Stimulated activated CD8-positive, alpha-beta memory T cell treated with anti-CD3 and anti-CD28 coated beads, Interleukin-15, amount 100 ng/mL, for 4 hours (primary cell): Measurements from ENCODE around the gene CACNA2D1.

Source experiments
- DNase-seq, 2 donors: peaks; one replicate each; pipeline ENCODE4 v3.0.0-alpha.2; 2020; ENCODE audit warnings: low read depth in 2 of 2

The CACNA2D1 gene

GRCh38 chr7:82109288-82109687 lies 334.3 kb downstream of the CACNA2D1 start:
- no peak for DNase-seq

- no peak for DNase-seq
Observed at GRCh38 chr7:82106201-82106600, 337.4 kb downstream of the CACNA2D1 start.

GRCh38 chr7:82105463-82105862 lies 338.1 kb downstream of the CACNA2D1 start:
- no peak for DNase-seq

GRCh38 chr7:82098414-82098813 lies 345.2 kb downstream of the CACNA2D1 start:
- DNase-seq: no peak

GRCh38 chr7:82091126-82091684 lies 352.4 kb downstream of the CACNA2D1 start:
- no peak for DNase-seq

GRCh38 chr7:82087099-82087498 lies 356.5 kb downstream of the CACNA2D1 start:
- DNase-seq: no peak

- DNase-seq: no peak
Observed at GRCh38 chr7:82085116-82085515, 358.5 kb downstream of the CACNA2D1 start.

GRCh38 chr7:82081644-82082224 lies 361.8 kb downstream of the CACNA2D1 start:
- no peak for DNase-seq

- no peak for DNase-seq
Observed at GRCh38 chr7:82080254-82080927, 363.2 kb downstream of the CACNA2D1 start.

- no peak for DNase-seq
Observed at GRCh38 chr7:82079527-82079926, 364.1 kb downstream of the CACNA2D1 start.

- no peak for DNase-seq
Observed at GRCh38 chr7:82078807-82079206, 364.8 kb downstream of the CACNA2D1 start.

GRCh38 chr7:82071468-82071867 lies 372.1 kb downstream of the CACNA2D1 start:
- DNase-seq: no peak

GRCh38 chr7:82067628-82068264 lies 375.8 kb downstream of the CACNA2D1 start:
- no peak for DNase-seq

GRCh38 chr7:82057476-82057875 lies 386.1 kb downstream of the CACNA2D1 start:
- no peak for DNase-seq

GRCh38 chr7:82056282-82056681 lies 387.3 kb downstream of the CACNA2D1 start:
- no peak for DNase-seq

- DNase-seq: no peak
Observed at GRCh38 chr7:82054544-82054943, 389.0 kb downstream of the CACNA2D1 start.

GRCh38 chr7:82053453-82054032 lies 390.0 kb downstream of the CACNA2D1 start:
- no peak for DNase-seq

- DNase-seq: no peak
Observed at GRCh38 chr7:82051601-82052000, 392.0 kb downstream of the CACNA2D1 start.

GRCh38 chr7:82050792-82051191 lies 392.8 kb downstream of the CACNA2D1 start:
- no peak for DNase-seq

GRCh38 chr7:82049891-82050533 lies 393.6 kb downstream of the CACNA2D1 start:
- DNase-seq: no peak

GRCh38 chr7:82049442-82049841 lies 394.1 kb downstream of the CACNA2D1 start:
- no peak for DNase-seq

GRCh38 chr7:82044497-82045080 lies 399.0 kb downstream of the CACNA2D1 start:
- no peak for DNase-seq
